H1 (cell line): ENCODE data around the gene KCND3. TPM values are rescaled to one million over a fixed set of nuclear protein-coding genes. Genes with fewer than 3 reads are reported as not detected.

Source experiments
- CTCF ChIA-PET: fragments of 300-600 bp; sonication (Branson Sonifier 250); formaldehyde crosslinking; loops from one replicate; lab custom pipeline; 2021; ENCODE audit not compliant: partially characterized antibody; lab: Charles Lee
- POLR2A ChIA-PET: fragments of 300-600 bp; sonication (Branson Sonifier 250); formaldehyde crosslinking; loops from one replicate; lab custom pipeline; 2021; ENCODE audit warnings: inconsistent platforms; ENCODE audit not compliant: partially characterized antibody; lab: Charles Lee
- DNase-seq, 2 experiments: peaks; one replicate each; pipeline versions ENCODE4 v3.0.0 to v3.0.0-alpha.2; 2010 to 2022; ENCODE audit warnings: low spot score in 2 of 2, low read depth in 1 of 2, mixed read lengths in 1 of 2
- FAIRE-seq: peaks from 2 replicates; lab custom pipeline; 2011; peaks lifted over from hg19 to GRCh38; lab: Jason Lieb, UNC
- H2AFZ ChIP-seq: 2 replicates; pipeline ENCODE4 v1.8.1; 2012; ENCODE audit warnings: low read length, inconsistent platforms
- H2AK5ac ChIP-seq: 2 replicates; pipeline ENCODE4 v1.6.1; 2013; ENCODE audit warnings: low read depth, low read length
- H2BK120ac ChIP-seq: replicated peaks from 2 replicates; pipeline ENCODE3; 2013; ENCODE audit warnings: low read depth, low read length, inconsistent platforms
- H2BK12ac ChIP-seq: 2 replicates; pipeline ENCODE4 v1.6.1; 2013; ENCODE audit warnings: low read depth, low read length
- H2BK15ac ChIP-seq: 2 replicates; pipeline ENCODE4 v1.6.1; 2013; ENCODE audit warnings: low read length
- H2BK20ac ChIP-seq: 2 replicates; pipeline ENCODE4 v1.6.1; 2013; ENCODE audit warnings: low read length
- H2BK5ac ChIP-seq: 2 replicates; pipeline ENCODE4 v1.6.1; 2013; ENCODE audit warnings: low read depth, low read length
- H3K14ac ChIP-seq: 2 replicates; pipeline ENCODE4 v1.6.1; 2013; ENCODE audit warnings: inconsistent platforms; ENCODE audit not compliant: insufficient read length
- H3K18ac ChIP-seq: 2 replicates; pipeline ENCODE4 v1.6.1; 2013; ENCODE audit warnings: low read length; ENCODE audit errors: extremely low read depth
- H3K23ac ChIP-seq: 2 replicates; pipeline ENCODE4 v1.6.1; 2013; ENCODE audit warnings: inconsistent platforms; ENCODE audit not compliant: insufficient read length
- H3K23me2 ChIP-seq: 2 replicates; pipeline ENCODE4 v1.6.1; 2013; ENCODE audit warnings: low read depth, low read length
- H3K27ac ChIP-seq: 2 replicates; pipeline ENCODE4 v1.6.1; 2011; ENCODE audit warnings: low read depth, low read length, inconsistent platforms
- H3K27me3 ChIP-seq, 4 experiments: replicated peaks in 1 of 4; 1 replicate in 1 of 4; 2 replicates in 3 of 4; pipeline versions ENCODE4 v1.6.1 to v1.8.1; 2011 to 2013; ENCODE audit warnings: low read length in 3 of 4, mild to moderate bottlenecking in 3 of 4, inconsistent platforms in 2 of 4, mixed read lengths in 2 of 4, moderate library complexity in 1 of 4; ENCODE audit not compliant: control insufficient read depth in 3 of 4, insufficient read depth in 3 of 4; ENCODE audit errors: extremely low read depth in 1 of 4
- H3K36me3 ChIP-seq, 4 experiments: 2 replicates each; pipeline versions ENCODE4 v1.6.1 to v1.8.1; 2011 to 2013; ENCODE audit warnings: mild to moderate bottlenecking in 4 of 4, low read length in 3 of 4, moderate library complexity in 2 of 4, control low read depth in 1 of 4, inconsistent platforms in 1 of 4; ENCODE audit not compliant: insufficient read depth in 4 of 4, control insufficient read depth in 2 of 4
- H3K4ac ChIP-seq: replicated peaks from 2 replicates; pipeline ENCODE3; 2013; ENCODE audit warnings: low read length, low read depth, mixed read lengths, inconsistent platforms; ENCODE audit not compliant: insufficient read length
- H3K4me1 ChIP-seq, 4 experiments: replicated peaks in 1 of 4; 1 replicate in 1 of 4; 2 replicates in 3 of 4; pipeline versions ENCODE4 v1.6.1 to v1.8.1; 2011 to 2013; ENCODE audit warnings: low read length in 3 of 4, inconsistent platforms in 2 of 4, mixed read lengths in 1 of 4; ENCODE audit not compliant: insufficient read depth in 4 of 4, control insufficient read depth in 3 of 4
- H3K4me2 ChIP-seq, 2 experiments: 2 replicates each; pipeline versions ENCODE4 v1.6.1 to v1.8.1; 2011 to 2013; ENCODE audit warnings: low read depth in 2 of 2, low read length in 2 of 2, control low read depth in 1 of 2, inconsistent platforms in 1 of 2, mild to moderate bottlenecking in 1 of 2; ENCODE audit not compliant: insufficient read depth in 1 of 2
- H3K4me3 ChIP-seq, 4 experiments: fragments of 200-600, 300-600 bp in 1 of 4; sonication (generic), shearing (Covaris generic), sonication (Bioruptor Twin) in 1 of 4; 2 replicates each; pipeline versions ENCODE4 v1.5.1 to v1.8.1; 2011 to 2016; ENCODE audit warnings: low read length in 4 of 4, low read depth in 3 of 4, control low read depth in 2 of 4, inconsistent platforms in 2 of 4, mild to moderate bottlenecking in 2 of 4, mixed read lengths in 1 of 4, moderate library complexity in 1 of 4; ENCODE audit not compliant: insufficient read depth in 2 of 4; ENCODE audit errors: extremely low read depth in 1 of 4
- H3K56ac ChIP-seq: replicated peaks from 2 replicates; pipeline ENCODE3; 2013; ENCODE audit warnings: low read depth, mild to moderate bottlenecking, mixed read lengths, low read length, inconsistent platforms; ENCODE audit not compliant: insufficient read length
- H3K79me1 ChIP-seq: 2 replicates; pipeline ENCODE4 v1.6.1; 2013; ENCODE audit warnings: low read depth, low read length, control low read depth
- H3K79me2 ChIP-seq, 2 experiments: 2 replicates each; pipeline versions ENCODE4 v1.6.1 to v1.8.1; 2012 to 2013; ENCODE audit warnings: low read length in 2 of 2, mild to moderate bottlenecking in 2 of 2, inconsistent platforms in 1 of 2; ENCODE audit not compliant: insufficient read depth in 2 of 2, control insufficient read depth in 1 of 2
- H3K9ac ChIP-seq, 4 experiments: replicated peaks in 1 of 4; 1 replicate in 1 of 4; 2 replicates in 3 of 4; pipeline versions ENCODE4 v1.6.1 to v1.8.1; 2011 to 2013; ENCODE audit warnings: low read depth in 3 of 4, low read length in 3 of 4, control low read depth in 2 of 4, mild to moderate bottlenecking in 2 of 4, moderate library complexity in 2 of 4, inconsistent platforms in 1 of 4; ENCODE audit errors: extremely low read depth in 1 of 4
- H3K9me3 ChIP-seq, 2 experiments: 2 replicates each; pipeline versions ENCODE4 v1.6.1 to v1.8.1; 2012 to 2013; ENCODE audit warnings: mild to moderate bottlenecking in 2 of 2, moderate library complexity in 2 of 2, control low read depth in 1 of 2, inconsistent platforms in 1 of 2, low read depth in 1 of 2, low read length in 1 of 2, mixed read lengths in 1 of 2; ENCODE audit not compliant: insufficient read depth in 2 of 2
- H4K20me1 ChIP-seq, 2 experiments: replicated peaks in 1 of 2; 2 replicates each; pipeline versions ENCODE3 to v1.8.1; 2011 to 2013; ENCODE audit warnings: inconsistent platforms in 2 of 2, low read length in 2 of 2, mild to moderate bottlenecking in 1 of 2; ENCODE audit not compliant: insufficient read depth in 2 of 2, control insufficient read depth in 1 of 2
- H4K5ac ChIP-seq: 2 replicates; pipeline ENCODE4 v1.6.1; 2013; ENCODE audit warnings: low read length, low read depth, mixed read lengths, inconsistent platforms; ENCODE audit not compliant: insufficient read length
- H4K8ac ChIP-seq: 2 replicates; pipeline ENCODE4 v1.8.0; 2013; ENCODE audit warnings: mild to moderate bottlenecking, moderate library complexity, low read length, inconsistent platforms; ENCODE audit not compliant: insufficient read depth; ENCODE audit errors: extremely low read depth
- H4K91ac ChIP-seq: replicated peaks from 2 replicates; pipeline ENCODE3; 2013; ENCODE audit warnings: low read length, mixed read lengths, inconsistent platforms; ENCODE audit not compliant: insufficient read length
- ATF3 ChIP-seq: IDR thresholded peaks from 2 replicates; pipeline ENCODE4 v1.6.1; 2011; ENCODE audit warnings: low read depth, mild to moderate bottlenecking, low read length; ENCODE audit not compliant: insufficient read depth
- CTBP2 ChIP-seq: IDR thresholded peaks from 2 replicates; pipeline ENCODE4 v1.7.0; 2011; ENCODE audit warnings: borderline replicate concordance, mild to moderate bottlenecking, moderate library complexity, mixed read lengths, low read length; ENCODE audit not compliant: insufficient read depth, insufficient read length
- E2F6 ChIP-seq: IDR thresholded peaks from 2 replicates; pipeline ENCODE4 v1.6.1; 2012; ENCODE audit warnings: inconsistent platforms
- KDM1A ChIP-seq: fragments of 200-600, 300-600 bp; sonication (generic); IDR thresholded peaks from 2 replicates; pipeline ENCODE4 v1.7.1; 2016; ENCODE audit warnings: mild to moderate bottlenecking, low read length, borderline replicate concordance
- MAX ChIP-seq: IDR thresholded peaks from 2 replicates; pipeline ENCODE4 v1.6.1; 2012; ENCODE audit warnings: inconsistent platforms
- POLR2AphosphoS5 ChIP-seq: IDR thresholded peaks from 2 replicates; pipeline ENCODE4 v1.6.1; 2011; ENCODE audit warnings: low read depth, low read length
- RAD21 ChIP-seq, 2 experiments: IDR thresholded peaks in 1 of 2; conservative IDR thresholded peaks in 1 of 2; 2 replicates each; pipeline ENCODE4 v1.6.1; 2011; ENCODE audit warnings: low read depth in 2 of 2, low read length in 2 of 2, improper control_type of control experiment in 1 of 2, inconsistent platforms in 1 of 2, mild to moderate bottlenecking in 1 of 2, moderate library complexity in 1 of 2
- RXRA ChIP-seq: IDR thresholded peaks from 2 replicates; pipeline ENCODE4 v1.6.1; 2011; ENCODE audit warnings: low read depth, mild to moderate bottlenecking, low read length, moderate library complexity; ENCODE audit not compliant: insufficient read depth
- SIN3A ChIP-seq, 2 experiments: IDR thresholded peaks in 1 of 2; conservative IDR thresholded peaks in 1 of 2; 2 replicates each; pipeline ENCODE4 v1.6.1; 2011 to 2012; ENCODE audit warnings: low read length in 2 of 2, improper control_type of control experiment in 1 of 2, low read depth in 1 of 2, mild to moderate bottlenecking in 1 of 2
- SP1 ChIP-seq: IDR thresholded peaks from 2 replicates; pipeline ENCODE4 v1.6.1; 2011; ENCODE audit warnings: low read depth, low read length
- SP2 ChIP-seq: IDR thresholded peaks from 2 replicates; pipeline ENCODE4 v1.6.1; 2012; ENCODE audit warnings: mild to moderate bottlenecking, low read length, inconsistent platforms
- WGBS, 2 experiments: shearing (Covaris generic) in 1 of 2; methylation state at CpG; one replicate each; pipeline versions ENCODE4 v1.1.6 to v1.1.7; 2013 to 2015; ENCODE audit warnings: low lambda C conversion rate in 2 of 2, mixed read lengths in 2 of 2, inconsistent platforms in 1 of 2, low coverage in 1 of 2, missing lambda C conversion rate in 1 of 2; ENCODE audit not compliant: insufficient replicate concordance in 2 of 2, insufficient coverage in 1 of 2, insufficient read length in 1 of 2; ENCODE audit errors: extremely low coverage in 1 of 2, missing lambda C conversion rate in 1 of 2; 5-methylcytosine and 5-hydroxymethylcytosine counted together
- polyA plus RNA-seq, 7 experiments: library from polyadenylated mRNA; depleted of rRNA in 3 of 7; stranded (reverse) in 5 of 7; unstranded in 2 of 7; fragments of >200 nt in 5 of 7; fragments of 200-250 nt in 2 of 7; gene quantifications; 1 replicate in 5 of 7; 2 replicates in 1 of 7; 4 replicates in 1 of 7; pipeline versions ENCODE4 v1.2.1 to v1.2.3, GENCODE V29; 2011 to 2013; ENCODE audit warnings: missing spikeins in 2 of 7, mixed read lengths in 2 of 7
- total RNA-seq: library from RNA; stranded (reverse); fragmentation: NEBNext Ultra II Directional; extraction: Animal tissue kit (Norgen Biotek cat#: 25700); gene quantifications from 2 replicates; pipeline ENCODE4 v1.2.1, GENCODE V29; 2021

KCND3 gene
- total and polyA plus RNA-seq, 2 of the 8 experiments (the other 6 are each of a cell fraction or from before 2014, with no cell fraction given), result 0.14 to 0.48 TPM

GRCh38 chr1:111743679-111744101 lies 245.8 kb downstream of the KCND3 start:
- no peak overlapping the region for H2BK120ac ChIP-seq
- no peak overlapping the region for H2BK5ac ChIP-seq
- ChIA-PET POLR2A (interaction anchor here (1.0 to 19.0 kb wide), 2 partner anchors 11 to 22 kb away, joined by 3 to 343 read pairs; no protein-coding TSS in a partner anchor), CTCF (interaction anchor here (0.9 to 42.0 kb wide), 5 partner anchors 1 to 96 kb away, joined by 3 to 1070 read pairs (median 4); partner anchors contain the start of genes DDX20 and INKA2)
- no peaks in the 10 kb centered on the region for H3K36me3 ChIP-seq
- DNase-seq, result no peak
- H2BK12ac ChIP-seq, result peak overlapping the region; percentile 72
- H3K23ac ChIP-seq, result no peak overlapping the region
- no peaks in the 10 kb centered on the region for H3K9me3 ChIP-seq
- H3K4me3 ChIP-seq, result no peak overlapping the region
- H3K27me3 ChIP-seq, result peaks cover 0 to 6% (median 4%) of the 10 kb centered on the region in 4 experiments; a peak in 3 of 7 replicates
- H3K23me2 ChIP-seq, result peaks cover 10% of the 10 kb centered on the region; the same call in 1 of the 2 replicates
- 96% methylated on average over 3 of the region's 3 CpGs; no CpG with 5 or more reads in 1 of the 2 experiments for whole genome bisulfite sequencing, 2 experiments
- no peak overlapping the region for H3K4me2 ChIP-seq
- no peaks in the 10 kb centered on the region for H3K79me2 ChIP-seq
- no peaks in the 10 kb centered on the region for H3K79me1 ChIP-seq
- H3K14ac ChIP-seq, result no peak overlapping the region
- H3K27ac ChIP-seq, result no peak overlapping the region
- no peak overlapping the region for H3K4ac ChIP-seq
- no peaks in the 10 kb centered on the region for H4K20me1 ChIP-seq
- FAIRE-seq, result no peak
- no peak overlapping the region for H2AFZ ChIP-seq
- H3K56ac ChIP-seq, result no peak overlapping the region
- no peak overlapping the region for H4K5ac ChIP-seq
- no peak overlapping the region for H2AK5ac ChIP-seq
- no peak overlapping the region for H2BK15ac ChIP-seq
- peaks cover 0 to 3% (median under 1%) of the 10 kb centered on the region in 4 experiments; a peak in 5 of 7 replicates for H3K4me1 ChIP-seq
- H3K18ac ChIP-seq, result no peak overlapping the region
- no peak overlapping the region for H4K8ac ChIP-seq
- H2BK20ac ChIP-seq, result no peak overlapping the region
- no peak overlapping the region for H3K9ac ChIP-seq
- no peak overlapping the region for H4K91ac ChIP-seq
- TF ChIP-seq RAD21 (IDR thresholded peaks at IDR 0.05 in 1 of 2, conservative IDR thresholded peaks at IDR 0.05 in 1 of 2; ENCODE audit: low read depth in 2 of 2, low read length in 2 of 2), result no peak
- no peak for TF ChIP-seq SP2
- TF ChIP-seq SP1, result no peak
- TF ChIP-seq ATF3, result no peak
- TF ChIP-seq CTBP2, result no peak
- TF ChIP-seq SIN3A (conservative IDR thresholded peaks at IDR 0.05 in 1 of 2, IDR thresholded peaks at IDR 0.05 in 1 of 2; ENCODE audit: low read depth in 1 of 2, low read length in 2 of 2), result no peak
- no peak for TF ChIP-seq E2F6
- TF ChIP-seq KDM1A, result no peak
- no peak for TF ChIP-seq RXRA
- TF ChIP-seq MAX, result no peak
- no peak for TF ChIP-seq POLR2AphosphoS5
